GM12892 (cell line): Measurements from ENCODE around the gene CTDP1.

Experiments
- POLR2A ChIP-seq: IDR thresholded peaks from 2 replicates; pipeline ENCODE4 v1.6.1; 2011; ENCODE audit warnings: low read depth, low read length, control low read depth
- POLR2AphosphoS5 ChIP-seq: IDR thresholded peaks from 2 replicates; pipeline ENCODE4 v1.6.1; 2011; ENCODE audit warnings: low read depth, low read length, control low read depth

DNA sequence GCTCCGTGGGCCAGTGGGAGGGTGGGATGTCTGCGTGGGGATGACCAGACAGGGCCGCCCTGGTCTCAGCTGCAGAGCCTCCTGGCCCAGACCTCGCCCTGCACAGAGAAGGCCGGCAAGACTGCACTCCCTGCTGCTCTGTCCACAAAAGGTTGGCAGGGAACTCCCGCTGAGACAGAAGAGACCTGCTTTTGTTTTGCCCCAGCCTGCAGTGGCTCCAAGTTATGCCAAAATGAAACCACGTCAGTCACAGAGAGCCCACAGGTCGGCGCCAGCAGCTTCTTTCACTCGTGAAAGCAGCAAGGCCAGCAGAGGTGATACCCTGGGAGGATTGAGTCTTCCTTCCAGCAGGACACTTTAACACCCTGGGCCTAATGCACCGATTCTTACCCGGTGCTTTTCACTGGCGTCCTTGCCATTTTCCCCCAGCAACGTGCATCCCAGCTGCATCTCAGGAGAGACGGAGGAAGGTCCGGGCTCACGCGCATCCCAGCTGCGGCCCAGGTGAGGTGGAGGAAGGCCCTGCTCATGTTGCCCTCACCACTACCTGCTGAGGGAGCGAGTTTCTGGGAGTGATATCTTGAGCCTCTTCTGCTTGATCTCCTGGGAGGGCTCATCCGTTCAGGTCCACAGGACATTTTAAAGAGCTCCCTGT is 22.1 kb upstream of the CTDP1 start:
- TF ChIP-seq POLR2AphosphoS5: no peak
- no peak for TF ChIP-seq POLR2A
